ENCODE measurements around the gene CLDN20.

DNA sequence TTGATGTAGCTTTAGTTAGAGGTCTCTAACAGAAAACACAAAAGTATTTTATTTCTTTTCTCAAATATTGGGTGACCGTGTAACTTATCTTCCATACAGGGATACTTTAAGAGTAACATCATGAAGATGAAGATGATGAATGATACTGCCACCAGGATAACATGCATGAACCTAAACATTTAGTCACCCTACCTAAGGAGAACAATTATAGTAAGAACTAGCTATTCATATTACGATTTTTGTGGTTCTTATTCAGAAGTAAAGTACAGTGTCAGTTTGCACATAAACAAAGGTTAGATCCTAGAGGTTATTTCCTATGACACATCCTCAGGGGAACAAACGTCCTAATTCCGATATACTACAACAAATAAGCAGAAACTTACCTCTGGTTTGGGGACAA is 21.0 kb downstream of the CLDN20 start:
- TF ChIP-seq, protein P1, sequence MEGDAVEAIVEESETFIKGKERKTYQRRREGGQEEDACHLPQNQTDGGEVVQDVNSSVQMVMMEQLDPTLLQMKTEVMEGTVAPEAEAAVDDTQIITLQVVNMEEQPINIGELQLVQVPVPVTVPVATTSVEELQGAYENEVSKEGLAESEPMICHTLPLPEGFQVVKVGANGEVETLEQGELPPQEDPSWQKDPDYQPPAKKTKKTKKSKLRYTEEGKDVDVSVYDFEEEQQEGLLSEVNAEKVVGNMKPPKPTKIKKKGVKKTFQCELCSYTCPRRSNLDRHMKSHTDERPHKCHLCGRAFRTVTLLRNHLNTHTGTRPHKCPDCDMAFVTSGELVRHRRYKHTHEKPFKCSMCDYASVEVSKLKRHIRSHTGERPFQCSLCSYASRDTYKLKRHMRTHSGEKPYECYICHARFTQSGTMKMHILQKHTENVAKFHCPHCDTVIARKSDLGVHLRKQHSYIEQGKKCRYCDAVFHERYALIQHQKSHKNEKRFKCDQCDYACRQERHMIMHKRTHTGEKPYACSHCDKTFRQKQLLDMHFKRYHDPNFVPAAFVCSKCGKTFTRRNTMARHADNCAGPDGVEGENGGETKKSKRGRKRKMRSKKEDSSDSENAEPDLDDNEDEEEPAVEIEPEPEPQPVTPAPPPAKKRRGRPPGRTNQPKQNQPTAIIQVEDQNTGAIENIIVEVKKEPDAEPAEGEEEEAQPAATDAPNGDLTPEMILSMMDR (IDR thresholded peaks at IDR 0.05; ENCODE audit: low read depth, low read length) = no peak
- no peak for TF ChIP-seq EZH2phosphoT487 (IDR thresholded peaks at IDR 0.05; ENCODE audit: low read depth)

Data from OCI-LY3 (cell line).